WTC11 (cell line): ENCODE results near the gene IL20RA. TPM values are rescaled to one million over a fixed set of nuclear protein-coding genes. Genes with fewer than 3 reads are reported as not detected.

Experiments
- ATAC-seq: fragments of 200-7000 bp; cut with Tn5 transposase; 2 replicates; pipeline ENCODE4 v1.10.0; 2021; ENCODE audit warnings: mild to moderate bottlenecking, moderate library complexity
- CTCF ChIA-PET: fragments of 300-600 bp; sonication (Branson Sonifier 250); formaldehyde crosslinking; loops from one replicate; lab custom pipeline; 2021; ENCODE audit warnings: antibody characterized with exemption; lab: Charles Lee
- POLR2A ChIA-PET: fragments of 350-600 bp; sonication (Branson Sonifier 250); formaldehyde crosslinking; loops from one replicate; lab custom pipeline; 2021; ENCODE audit warnings: antibody characterized with exemption; lab: Charles Lee
- DNase-seq: peaks from one replicate; pipeline ENCODE4 v3.0.0; 2021; ENCODE audit warnings: low spot score
- H3K27ac Mint-ChIP-seq: 2 replicates; pipeline ENCODE4 v1.8.0; 2021; ENCODE audit warnings: mixed read lengths
- H3K27me3 Mint-ChIP-seq: 2 replicates; pipeline ENCODE4 v1.8.0; 2021; ENCODE audit warnings: low read depth, mild to moderate bottlenecking, moderate library complexity, mixed read lengths
- H3K36me3 Mint-ChIP-seq: 2 replicates; pipeline ENCODE4 v1.8.0; 2021; ENCODE audit warnings: mixed read lengths
- H3K4me1 Mint-ChIP-seq: 2 replicates; pipeline ENCODE4 v1.8.0; 2022; ENCODE audit warnings: mixed read lengths
- H3K4me3 Mint-ChIP-seq: 2 replicates; pipeline ENCODE4 v1.8.0; 2021; ENCODE audit warnings: mild to moderate bottlenecking, moderate library complexity, mixed read lengths
- H3K9me3 Mint-ChIP-seq: 2 replicates; pipeline ENCODE4 v1.8.0; 2021; ENCODE audit warnings: mixed read lengths
- CDX4 ChIP-seq: fragments of 250-450 bp; sonication (Bioruptor Pico); IDR thresholded peaks from 2 replicates; pipeline ENCODE4 v1.9.0; 2021; ENCODE audit warnings: moderate library complexity, mild to moderate bottlenecking, inconsistent platforms, borderline replicate concordance
- ELF4 ChIP-seq: sonication (generic); formaldehyde crosslinking; IDR thresholded peaks from 2 replicates; pipeline ENCODE4 v1.8.1; 2022; ENCODE audit warnings: low read depth, mild to moderate bottlenecking, moderate library complexity, missing genetic modification reagents
- ESRRA ChIP-seq: sonication (generic); formaldehyde crosslinking; IDR thresholded peaks from 2 replicates; pipeline ENCODE4 v1.8.1; 2022; ENCODE audit warnings: mild to moderate bottlenecking, missing genetic modification reagents, borderline replicate concordance
- FOXJ3 ChIP-seq: sonication (generic); formaldehyde crosslinking; IDR thresholded peaks from 2 replicates; pipeline ENCODE4 v1.9.0; 2021; ENCODE audit warnings: missing genetic modification reagents, mild to moderate bottlenecking, borderline replicate concordance
- FOXP1 ChIP-seq: sonication (generic); formaldehyde crosslinking; IDR thresholded peaks from 2 replicates; pipeline ENCODE4 v1.8.0; 2022; ENCODE audit warnings: missing genetic modification reagents, mild to moderate bottlenecking, moderate library complexity, borderline replicate concordance
- FOXP4 ChIP-seq: sonication (generic); formaldehyde crosslinking; IDR thresholded peaks from 2 replicates; pipeline ENCODE4 v1.8.0; 2022; ENCODE audit warnings: mild to moderate bottlenecking, missing genetic modification reagents
- GABPB1 ChIP-seq: sonication (generic); formaldehyde crosslinking; IDR thresholded peaks from 2 replicates; pipeline ENCODE4 v1.8.1; 2023; ENCODE audit warnings: mild to moderate bottlenecking, missing genetic modification reagents
- GRHL2 ChIP-seq: fragments of 250-450 bp; sonication (Bioruptor Pico); IDR thresholded peaks from 2 replicates; pipeline ENCODE4 v1.8.0; 2022; ENCODE audit warnings: mild to moderate bottlenecking, moderate library complexity; ENCODE audit not compliant: insufficient replicate concordance, severe bottlenecking
- GTF2I ChIP-seq: fragments of 250-450 bp; sonication (Bioruptor Pico); conservative IDR thresholded peaks from 2 replicates; pipeline ENCODE4 v1.4.0; 2021; ENCODE audit warnings: mild to moderate bottlenecking
- JAZF1 ChIP-seq: fragments of 250-450 bp; sonication (Bioruptor Pico); IDR thresholded peaks from 2 replicates; pipeline ENCODE4 v1.9.0; 2021; ENCODE audit warnings: moderate library complexity, mild to moderate bottlenecking, inconsistent platforms
- JUN ChIP-seq: sonication (generic); formaldehyde crosslinking; IDR thresholded peaks from 2 replicates; pipeline ENCODE4 v1.8.0; 2023; ENCODE audit warnings: mild to moderate bottlenecking, missing genetic modification reagents
- MYBL2 ChIP-seq: sonication (generic); formaldehyde crosslinking; IDR thresholded peaks from 2 replicates; pipeline ENCODE4 v1.8.1; 2023; ENCODE audit warnings: mild to moderate bottlenecking, moderate library complexity, missing genetic modification reagents
- NFYB ChIP-seq: sonication (generic); formaldehyde crosslinking; conservative IDR thresholded peaks from 2 replicates; pipeline ENCODE4 v1.8.0; 2022; ENCODE audit warnings: low read depth, missing genetic modification reagents
- NR2C2 ChIP-seq: sonication (generic); formaldehyde crosslinking; IDR thresholded peaks from 2 replicates; pipeline ENCODE4 v1.8.0; 2022; ENCODE audit warnings: mild to moderate bottlenecking, missing genetic modification reagents
- PRDM15 ChIP-seq: sonication (generic); formaldehyde crosslinking; IDR thresholded peaks from 2 replicates; pipeline ENCODE4 v1.8.0; 2022; ENCODE audit warnings: missing genetic modification reagents
- RELA ChIP-seq: sonication (generic); formaldehyde crosslinking; IDR thresholded peaks from 2 replicates; pipeline ENCODE4 v1.8.1; 2022; ENCODE audit warnings: missing genetic modification reagents, mild to moderate bottlenecking, borderline replicate concordance
- SMAD4 ChIP-seq: sonication (generic); formaldehyde crosslinking; IDR thresholded peaks from 2 replicates; pipeline ENCODE4 v1.8.0; 2022; ENCODE audit warnings: mild to moderate bottlenecking, missing genetic modification reagents
- SP1 ChIP-seq: sonication (generic); formaldehyde crosslinking; conservative IDR thresholded peaks from 2 replicates; pipeline ENCODE4 v1.8.1; 2022; ENCODE audit warnings: missing genetic modification reagents
- USF1 ChIP-seq: sonication (generic); formaldehyde crosslinking; IDR thresholded peaks from 2 replicates; pipeline ENCODE4 v1.8.0; 2022; ENCODE audit warnings: mild to moderate bottlenecking, missing genetic modification reagents
- ZBTB43 ChIP-seq: sonication (generic); formaldehyde crosslinking; IDR thresholded peaks from 2 replicates; pipeline ENCODE4 v1.8.1; 2023; ENCODE audit warnings: mild to moderate bottlenecking, missing genetic modification reagents
- ZNF219 ChIP-seq: sonication (generic); formaldehyde crosslinking; IDR thresholded peaks from 2 replicates; pipeline ENCODE4 v1.8.0; 2023; ENCODE audit warnings: missing genetic modification reagents, mild to moderate bottlenecking, borderline replicate concordance
- ZNF396 ChIP-seq: fragments of 250-450 bp; sonication (Bioruptor Pico); IDR thresholded peaks from 2 replicates; pipeline ENCODE4 v1.8.0; 2021; ENCODE audit warnings: mild to moderate bottlenecking, moderate library complexity, borderline replicate concordance
- ZNF423 ChIP-seq: fragments of 250-450 bp; sonication (Bioruptor Pico); IDR thresholded peaks from 2 replicates; pipeline ENCODE4 v2.1.2; 2022; ENCODE audit warnings: mild to moderate bottlenecking, moderate library complexity
- ZNF425 ChIP-seq: fragments of 250-450 bp; sonication (Bioruptor Pico); conservative IDR thresholded peaks from 2 replicates; pipeline ENCODE4 v1.9.0; 2021; ENCODE audit warnings: mild to moderate bottlenecking
- ZSCAN18 ChIP-seq: fragments of 250-450 bp; sonication (Bioruptor Pico); IDR thresholded peaks from 2 replicates; pipeline ENCODE4 v2.1.2; 2022; ENCODE audit warnings: mild to moderate bottlenecking, moderate library complexity
- total RNA-seq: library from RNA; stranded (reverse); gene quantifications from 3 replicates; pipeline ENCODE4 v1.2.3, GENCODE V29; 2021

IL20RA gene
- total RNA-seq, 1 experiment from 2014 or later = 1.3 TPM

- TF ChIP-seq RELA (no peak), GABPB1 (CRISPR knock-in tag) (no peak), GRHL2 (CRISPR knock-in tag) (no peak), NFYB (CRISPR knock-in tag) (no peak), NR2C2 (CRISPR knock-in tag) (no peak), ZNF425 (CRISPR knock-in tag) (no peak), USF1 (CRISPR knock-in tag) (no peak), ZNF396 (CRISPR knock-in tag) (no peak), MYBL2 (CRISPR knock-in tag) (no peak), JUN (CRISPR knock-in tag) (no peak), GTF2I (CRISPR knock-in tag) (no peak), ZSCAN18 (CRISPR knock-in tag) (no peak), SMAD4 (CRISPR knock-in tag) (no peak), ELF4 (CRISPR knock-in tag) (no peak), ZBTB43 (CRISPR knock-in tag) (no peak), FOXP4 (CRISPR knock-in tag) (no peak), ESRRA (CRISPR knock-in tag) (no peak), CDX4 (CRISPR knock-in tag) (no peak)
- TF ChIP-seq, all 79 proteins: peak for 0
- no peak overlapping the region for H3K4me3 Mint-ChIP-seq
- DNase-seq (no peak), ATAC-seq (no peak)
- peaks cover 27% of the 10 kb centered on the region for H3K4me1 Mint-ChIP-seq
- ChIA-PET POLR2A (no interaction called here), CTCF (interaction anchor here (1.5 kb wide), 1 partner anchor 97 kb away, joined by 3 read pairs; no protein-coding TSS in a partner anchor)
- H3K27me3 Mint-ChIP-seq = no peaks in the 10 kb centered on the region
- H3K36me3 Mint-ChIP-seq = no peaks in the 10 kb centered on the region
- no peaks in the 10 kb centered on the region for H3K9me3 Mint-ChIP-seq
- H3K27ac Mint-ChIP-seq = no peak overlapping the region
These were observed 65.6 kb downstream of the IL20RA start for GRCh38 chr6:136979206-136979605.

- Mint-ChIP-seq H3K4me1 (peaks cover 25% of the 10 kb centered on the region), H3K9me3 (no peaks in the 10 kb centered on the region)
- POLR2A ChIA-PET = interaction anchor here (0.9 kb wide), 1 partner anchor 12 kb away, joined by 3 read pairs; no protein-coding TSS in a partner anchor
- TF ChIP-seq PRDM15 (CRISPR knock-in tag) (no peak), ZNF219 (CRISPR knock-in tag) (no peak), FOXP1 (CRISPR knock-in tag) (no peak), ZNF423 (CRISPR knock-in tag) (no peak), JAZF1 (CRISPR knock-in tag) (no peak), FOXJ3 (CRISPR knock-in tag) (no peak), SP1 (CRISPR knock-in tag) (no peak)
These were observed 67.7 kb downstream of the IL20RA start for GRCh38 chr6:136977075-136977474.

More at GRCh38 chr6:136977075-136977474, 67.7 kb downstream of the IL20RA start:
- H3K4me3 Mint-ChIP-seq = no peak overlapping the region
- H3K27me3 Mint-ChIP-seq = no peaks in the 10 kb centered on the region
- CTCF ChIA-PET = no interaction called here
- H3K36me3 Mint-ChIP-seq = no peaks in the 10 kb centered on the region
- ATAC-seq (peak; percentile 78), DNase-seq (no peak)
- no peak overlapping the region for H3K27ac Mint-ChIP-seq
